HG02763 (cell line): ENCODE measurements around the gene GPR32.
"Not testable (repeated sequence)": the region's sequence is repeated elsewhere in the genome, so short reads cannot be mapped to it uniquely, and the experiment has no call there.

ENCODE experiments used
- ATAC-seq: cut with Tn5 transposase; IDR thresholded peaks from one replicate; pipeline ENCODE4 v1.9.1; 2021; ENCODE audit warnings: mild to moderate bottlenecking, moderate library complexity; ENCODE audit not compliant: unreplicated experiment

Gene GPR32

DNA sequence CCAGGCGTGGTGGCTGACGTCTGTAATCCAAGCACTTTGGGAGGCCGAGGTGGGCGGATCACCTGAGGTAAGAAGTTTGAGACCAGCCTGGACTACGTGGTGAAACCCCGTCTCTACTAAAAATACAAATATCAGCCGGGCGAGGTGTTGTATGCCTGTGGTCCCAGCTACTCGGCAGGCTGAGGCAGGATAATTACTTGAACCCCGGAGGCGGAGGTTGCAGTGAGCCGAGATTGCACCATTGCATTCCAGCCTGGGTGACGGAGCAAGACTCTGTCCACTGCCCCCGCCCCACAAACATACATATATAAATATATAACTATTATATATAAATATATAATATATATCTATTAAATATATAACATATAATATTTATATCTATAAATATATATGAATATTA is 23.1 kb upstream of the GPR32 start:
- ATAC-seq: not testable (repeated sequence)

- ATAC-seq: no peak
Observed at GRCh38 chr19:50749490-50749889, 20.8 kb upstream of the GPR32 start.

DNA sequence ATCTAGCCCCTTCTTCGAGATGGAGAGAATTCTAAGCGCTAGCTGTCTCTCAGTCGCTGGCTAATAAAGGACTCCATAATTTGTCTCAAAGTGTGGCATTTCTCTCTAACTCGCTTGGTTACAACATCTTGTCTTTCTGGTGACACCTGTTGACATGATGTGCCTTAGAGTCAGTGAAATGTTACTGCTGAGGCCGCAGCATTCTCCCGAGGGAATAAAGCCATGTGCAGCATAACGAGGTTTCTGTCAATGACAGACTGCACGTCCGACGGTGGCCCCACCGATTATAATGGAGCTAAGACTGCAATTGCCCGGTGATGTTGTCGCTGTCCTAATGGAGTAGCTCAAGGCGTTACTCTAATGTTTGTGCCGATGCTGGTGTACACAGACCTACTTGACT is 20.3 kb upstream of the GPR32 start:
- no peak for ATAC-seq

- ATAC-seq: no peak
Observed at GRCh38 chr19:50753879-50754278, 16.4 kb upstream of the GPR32 start.

- ATAC-seq: not testable (repeated sequence)
Observed at GRCh38 chr19:50756244-50756643, 14.0 kb upstream of the GPR32 start.

DNA sequence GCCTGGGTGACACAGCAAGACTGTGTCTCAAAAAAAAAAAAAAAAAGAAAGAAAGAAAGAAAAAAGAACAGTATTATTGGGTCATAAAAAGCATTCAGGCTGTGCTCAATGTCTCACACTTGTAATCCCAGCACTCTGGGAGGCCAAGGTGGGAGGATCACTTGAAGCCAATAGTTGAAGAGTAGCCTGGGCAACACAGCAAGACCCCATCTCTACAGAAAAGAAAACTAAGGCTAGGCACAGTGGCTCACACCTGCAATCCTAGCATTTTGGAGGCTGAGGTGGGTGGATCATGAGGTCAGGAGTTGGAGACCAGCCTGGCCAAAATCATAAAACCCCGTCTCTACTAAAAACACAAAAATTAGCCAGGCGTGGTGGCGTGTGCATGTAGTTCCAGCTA is 12.6 kb upstream of the GPR32 start:
- ATAC-seq: not testable (repeated sequence)

- ATAC-seq: not testable (repeated sequence)
Observed at GRCh38 chr19:50759076-50759475, 11.2 kb upstream of the GPR32 start.

DNA sequence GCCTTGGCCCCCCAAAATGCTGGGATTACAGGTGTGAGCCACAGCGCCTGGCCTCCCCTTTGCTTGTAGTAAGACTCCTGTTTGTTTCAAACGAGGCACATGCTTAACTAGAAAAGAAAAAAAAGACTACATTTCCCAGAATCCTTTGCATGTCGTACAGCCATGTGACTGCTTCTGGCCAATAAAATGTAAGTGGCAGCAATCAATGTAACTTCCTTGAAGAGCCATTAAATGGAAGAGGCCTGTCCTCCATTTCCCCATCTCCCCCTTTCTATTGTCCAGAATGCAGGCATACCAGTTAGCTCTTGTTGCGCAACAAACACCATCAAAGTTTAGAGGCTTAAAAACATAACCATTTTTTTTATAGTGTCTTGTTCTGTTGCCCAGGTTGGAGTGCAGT is 10.4 kb upstream of the GPR32 start:
- ATAC-seq: no peak

GRCh38 chr19:50761501-50761900 is 8.8 kb upstream of the GPR32 start:
- ATAC-seq: not testable (repeated sequence)

GRCh38 chr19:50763521-50763920 is 6.7 kb upstream of the GPR32 start:
- not testable (repeated sequence) for ATAC-seq

DNA sequence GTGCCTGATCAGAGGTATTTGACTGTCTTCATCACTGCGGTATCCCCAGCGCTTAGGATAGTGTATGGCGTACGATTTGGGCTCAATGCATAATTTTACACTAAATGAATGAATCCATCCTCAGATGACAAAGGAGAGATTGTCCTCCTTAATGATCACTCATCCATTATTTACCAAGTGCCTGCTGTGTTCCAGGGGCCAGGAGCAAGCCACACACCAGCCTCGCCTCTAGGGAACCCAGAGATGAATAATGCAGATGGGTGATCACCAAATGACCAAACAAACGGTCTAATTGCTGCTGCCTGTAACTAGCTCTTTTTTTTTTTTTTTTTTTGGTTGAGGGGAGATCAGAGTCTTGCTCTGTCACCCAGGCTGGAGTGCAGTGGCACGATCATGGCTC is 5.9 kb upstream of the GPR32 start:
- no peak for ATAC-seq

DNA sequence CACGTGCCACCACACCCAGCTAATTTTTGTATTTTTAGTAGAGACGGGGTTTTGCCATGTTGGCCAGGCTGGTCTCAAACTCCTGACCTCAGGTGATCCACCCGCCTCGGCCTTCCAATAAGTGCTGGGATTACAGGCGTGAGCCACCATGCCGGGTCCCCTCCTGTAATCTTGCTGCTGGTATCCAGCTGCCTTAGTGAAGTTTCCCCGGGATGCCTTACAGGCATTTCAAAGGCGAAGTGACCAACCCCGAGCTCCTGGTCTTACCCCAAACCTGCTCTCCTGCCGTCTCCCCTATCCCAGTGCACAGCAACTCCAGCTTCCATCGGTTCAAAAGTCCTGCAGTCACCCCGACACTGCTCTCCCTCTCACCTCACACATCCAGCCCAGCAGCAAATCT is 3.5 kb upstream of the GPR32 start:
- ATAC-seq: not testable (repeated sequence)

GRCh38 chr19:50767263-50767662 is 3.0 kb upstream of the GPR32 start:
- ATAC-seq: not testable (repeated sequence)

DNA sequence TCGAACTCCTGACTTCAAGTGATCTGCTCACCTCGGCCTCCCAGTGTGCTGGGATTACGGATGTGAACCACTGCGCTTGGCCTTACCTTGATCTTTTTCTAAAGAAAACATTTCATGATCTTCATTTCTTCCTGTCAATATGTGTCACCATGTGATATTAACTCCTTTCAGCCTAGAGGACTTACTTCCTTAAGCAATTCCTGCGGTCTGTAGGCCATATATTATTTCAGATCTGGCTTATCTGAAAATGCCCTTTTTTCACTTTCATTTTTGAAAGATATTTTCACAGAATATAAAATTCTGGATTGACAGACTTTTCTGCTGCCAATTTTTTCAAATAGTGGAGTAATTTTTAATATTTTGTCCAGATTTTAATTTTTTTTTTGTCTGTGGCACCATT is 2.0 kb upstream of the GPR32 start:
- ATAC-seq: no peak

GRCh38 chr19:50770888-50771287 is 624 bp downstream of the GPR32 start:
- no peak for ATAC-seq

DNA sequence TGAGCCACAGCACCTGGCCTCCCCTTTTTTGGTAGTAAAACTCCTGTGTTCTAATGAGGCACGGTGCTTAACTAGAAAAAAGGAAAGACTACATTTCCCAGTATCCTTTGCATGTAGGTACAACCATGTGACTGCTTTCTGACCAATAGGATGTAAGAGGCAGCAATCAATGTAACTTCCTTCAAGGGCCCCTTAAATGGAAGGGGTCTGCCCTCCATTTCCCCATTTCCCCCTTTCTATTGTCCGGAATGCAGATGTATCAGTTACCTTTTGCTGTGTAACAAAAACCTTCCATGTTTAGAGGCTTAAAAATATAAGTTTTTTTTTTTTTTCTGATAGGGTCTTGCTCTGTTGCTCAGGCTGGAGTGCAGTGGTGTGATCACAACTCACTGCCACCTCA is 2.2 kb downstream of the GPR32 start:
- no peak for ATAC-seq

- ATAC-seq: not testable (repeated sequence)
Observed at GRCh38 chr19:50772912-50773311, 2.6 kb downstream of the GPR32 start.

GRCh38 chr19:50773454-50773853 is 3.2 kb downstream of the GPR32 start:
- not testable (repeated sequence) for ATAC-seq

GRCh38 chr19:50776131-50776530 is 5.9 kb downstream of the GPR32 start:
- no peak for ATAC-seq

DNA sequence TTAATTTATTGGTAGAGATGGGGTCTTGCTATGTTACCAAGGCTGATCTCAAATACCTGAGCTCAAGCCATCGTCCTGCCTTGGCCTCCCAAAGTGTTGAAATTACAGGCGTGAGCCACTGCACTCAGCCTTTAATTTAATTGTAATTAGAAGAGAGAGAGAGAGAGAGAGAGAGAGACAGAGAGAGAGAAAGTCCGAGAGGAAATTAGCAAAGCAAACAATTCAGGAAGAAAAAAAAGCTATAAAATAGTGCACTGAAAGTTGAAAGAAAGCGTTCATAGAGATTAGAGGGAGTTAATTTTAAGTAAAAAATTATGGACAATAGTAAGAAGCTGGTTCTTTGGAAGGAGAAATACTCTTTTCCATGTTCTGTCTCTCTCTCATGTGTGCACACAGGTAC is 7.0 kb downstream of the GPR32 start:
- ATAC-seq: no peak

DNA sequence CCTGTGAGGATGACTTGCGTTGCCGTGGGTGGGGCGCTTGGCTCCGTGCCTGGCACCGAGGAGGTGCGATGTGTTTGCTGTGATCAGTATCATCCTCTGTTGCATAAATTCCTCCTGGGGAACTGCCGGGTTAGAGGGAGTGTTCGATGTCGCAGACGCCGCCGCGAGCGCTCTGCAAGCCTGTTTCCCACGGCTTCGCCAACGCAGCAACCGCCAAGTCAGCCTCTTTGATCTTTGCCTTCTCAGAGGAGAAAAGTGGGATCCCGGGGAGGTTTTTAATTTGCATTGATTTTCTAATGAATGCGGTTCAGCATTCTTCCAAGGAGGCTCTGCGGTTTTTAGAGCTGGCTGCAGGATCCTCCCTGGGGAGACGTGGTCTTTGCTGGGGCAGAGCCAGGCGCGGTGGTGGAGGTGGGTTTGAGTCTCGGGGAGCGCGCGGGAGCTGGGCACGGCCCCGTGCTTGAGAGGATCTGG is 7.6 kb downstream of the GPR32 start:
- no peak for ATAC-seq

- no peak for ATAC-seq
Observed at GRCh38 chr19:50778906-50779430, 8.7 kb downstream of the GPR32 start.
